NCI-H748 (cell line): ENCODE measurements around the gene CGB5.
"Not testable (repeated sequence)": the region's sequence is repeated elsewhere in the genome, so short reads cannot be mapped to it uniquely, and the experiment has no call there.

Experiments used
- DNase-seq: peaks from one replicate; lab custom pipeline; 2025; ENCODE audit not compliant: unreplicated experiment; lab: John Stamatoyannopoulos, UW

The CGB5 gene

GRCh38 chr19:49020931-49021895, 22.4 kb upstream of the CGB5 start:
- no peak for DNase-seq

- no peak for DNase-seq
Measured at GRCh38 chr19:49022116-49022515, 21.5 kb upstream of the CGB5 start.

GRCh38 chr19:49024233-49024632, 19.4 kb upstream of the CGB5 start, which contains the start of gene CGB3:
TSS of gene CGB3 (minus strand) at chr19:49024333. CDS start at chr19:49023971, 362 bp downstream.
- not testable (repeated sequence) for DNase-seq

GRCh38 chr19:49025088-49025487, 18.6 kb upstream of the CGB5 start:
- not testable (repeated sequence) for DNase-seq

GRCh38 chr19:49025599-49025998, 18.0 kb upstream of the CGB5 start:
- not testable (repeated sequence) for DNase-seq

- not testable (repeated sequence) for DNase-seq
Measured at GRCh38 chr19:49028686-49029085, 15.0 kb upstream of the CGB5 start.

- DNase-seq = not testable (repeated sequence)
Measured at GRCh38 chr19:49029749-49030148, 13.9 kb upstream of the CGB5 start.

GRCh38 chr19:49030323-49030722, 13.3 kb upstream of the CGB5 start:
- DNase-seq = not testable (repeated sequence)

- peak; percentile 75 for DNase-seq
Measured at GRCh38 chr19:49031642-49032301, 11.9 kb upstream of the CGB5 start, which contains the start of gene CGB2. TSS of gene CGB2 (plus strand) at chr19:49031890. CDS start at chr19:49032096, 206 bp downstream.

- peak; percentile 51 for DNase-seq
Measured at GRCh38 chr19:49036815-49037214, 6.8 kb upstream of the CGB5 start, which contains the start of gene CGB1. TSS of gene CGB1 (minus strand) at chr19:49036895. CDS start at chr19:49036711, 184 bp downstream.

GRCh38 chr19:49038111-49038510, 5.5 kb upstream of the CGB5 start:
- not testable (repeated sequence) for DNase-seq

GRCh38 chr19:49038557-49039276, 4.9 kb upstream of the CGB5 start:
- not testable (repeated sequence) for DNase-seq

GRCh38 chr19:49039736-49040135, 3.9 kb upstream of the CGB5 start:
- DNase-seq = not testable (repeated sequence)

- no peak for DNase-seq
Measured at GRCh38 chr19:49042177-49042576, 1.5 kb upstream of the CGB5 start.

GRCh38 chr19:49042666-49043065, 982 bp upstream of the CGB5 start:
- not testable (repeated sequence) for DNase-seq

GRCh38 chr19:49049011-49049410, 5.4 kb downstream of the CGB5 start, which contains the start of gene CGB8:
TSS of gene CGB8 (minus strand) at chr19:49049111. CDS start at chr19:49048739, 372 bp downstream.
- DNase-seq = peak; percentile 30

- not testable (repeated sequence) for DNase-seq
Measured at GRCh38 chr19:49049834-49050233, 6.2 kb downstream of the CGB5 start.

- DNase-seq = not testable (repeated sequence)
Measured at GRCh38 chr19:49050376-49051033, 6.9 kb downstream of the CGB5 start.

- peak; percentile 87 for DNase-seq
Measured at GRCh38 chr19:49056101-49056901, 12.7 kb downstream of the CGB5 start.
